ENCODE measurements around the gene PUDP.
"Not testable (repeated sequence)": the region's sequence is repeated elsewhere in the genome, so short reads cannot be mapped to it uniquely, and the experiment has no call there.

PUDP gene

DNA sequence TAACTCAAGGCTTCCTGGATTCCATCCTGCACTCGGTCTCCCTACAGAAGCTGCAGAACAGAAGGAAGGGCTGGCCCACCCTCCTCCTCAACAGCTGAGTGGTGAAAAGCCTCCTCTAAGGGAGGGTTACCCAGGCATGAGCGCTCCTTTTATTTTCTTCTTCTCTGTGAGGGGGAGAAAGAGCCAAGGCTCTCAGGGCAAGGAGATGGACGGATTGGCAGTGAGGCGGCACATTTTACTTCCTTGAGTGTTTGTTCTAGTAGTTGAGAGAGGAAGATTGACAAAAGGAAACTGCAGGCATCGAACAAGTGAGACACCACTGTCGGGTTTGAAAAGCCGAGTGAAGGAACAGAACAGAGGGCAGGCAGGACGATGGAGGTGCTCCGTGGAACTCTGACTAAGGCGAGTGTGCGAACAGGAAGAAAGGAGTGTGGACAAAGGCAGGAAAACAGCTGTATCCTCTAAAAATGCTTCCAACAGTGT lies 38.9 kb downstream of the PUDP start:
- DNase-seq = no peak

DNA sequence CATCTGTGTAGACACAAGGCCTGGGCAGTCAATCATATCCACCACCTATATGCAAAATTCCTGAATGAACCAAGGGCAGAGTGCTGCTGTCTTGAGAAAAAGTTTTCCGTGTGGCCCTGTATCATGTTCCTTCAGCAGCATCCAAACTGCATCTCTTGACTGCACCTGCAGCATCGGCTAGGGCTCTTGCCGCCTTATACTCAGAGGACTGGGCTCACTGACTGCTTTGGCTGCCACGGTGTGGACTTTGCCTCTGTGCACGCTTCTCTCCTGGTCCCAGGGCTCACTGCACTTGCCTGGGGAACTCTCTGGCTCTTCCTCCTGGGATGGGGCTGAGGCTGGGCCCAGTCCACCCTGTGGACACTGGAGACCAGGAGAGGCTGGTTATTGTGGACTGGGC lies 39.9 kb downstream of the PUDP start:
- no peak for DNase-seq

DNA sequence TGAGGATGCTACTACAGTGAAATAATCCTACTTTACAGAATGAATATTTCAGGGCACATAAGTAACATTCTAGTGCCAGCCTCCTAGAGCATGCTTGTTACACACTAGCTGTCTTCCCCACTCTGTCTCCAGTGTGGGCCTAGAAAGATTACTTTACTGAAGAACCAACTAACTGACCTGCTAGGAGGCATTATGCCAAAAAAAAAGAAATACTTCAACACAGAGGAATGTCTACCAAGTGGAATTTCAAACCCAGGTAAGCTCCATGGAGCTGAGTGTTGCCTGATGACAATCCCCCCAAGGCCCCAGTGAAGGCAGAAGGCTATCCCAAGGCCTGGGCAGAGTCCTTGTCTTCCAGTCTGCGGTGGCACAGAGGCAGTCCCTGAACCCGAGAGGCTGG lies 41.3 kb downstream of the PUDP start:
- no peak for DNase-seq

DNA sequence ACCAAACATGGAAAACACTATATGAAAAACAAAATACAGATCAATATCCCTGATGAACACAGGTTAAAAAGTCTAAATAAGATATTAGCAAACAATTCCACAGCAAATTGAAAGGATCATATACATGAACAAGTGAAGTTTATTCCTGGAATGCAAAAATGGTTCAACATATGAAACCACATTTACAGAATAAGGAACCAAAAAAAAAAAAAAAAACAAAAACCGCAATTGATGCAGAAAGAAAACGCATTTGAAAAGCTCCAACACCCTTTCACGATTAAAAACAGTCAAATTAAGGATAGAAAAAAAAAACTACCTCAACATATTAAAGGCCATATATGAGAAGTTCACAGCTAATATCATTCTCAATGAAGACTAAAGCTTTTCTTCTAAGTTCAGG lies 45.8 kb downstream of the PUDP start:
- DNase-seq = no peak

DNA sequence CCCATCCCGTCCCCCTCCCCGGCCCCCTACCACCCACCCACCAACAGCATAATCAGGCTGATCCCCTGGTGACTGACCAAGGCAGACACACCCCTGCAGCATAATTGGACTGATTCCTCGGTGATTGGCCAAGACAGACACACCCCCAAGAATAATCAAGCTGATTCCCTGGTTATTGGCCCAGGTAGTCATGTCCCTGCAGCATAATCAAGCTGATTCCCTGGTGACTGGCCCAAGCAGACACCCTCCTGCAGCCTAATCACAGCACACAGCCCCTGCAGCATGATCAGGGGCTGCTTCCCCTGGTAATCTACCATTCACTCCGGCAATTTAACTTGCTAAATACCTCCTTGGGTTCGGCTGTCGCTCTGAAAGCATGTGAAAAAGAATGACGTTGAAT lies 47.9 kb downstream of the PUDP start:
- DNase-seq = no peak

DNA sequence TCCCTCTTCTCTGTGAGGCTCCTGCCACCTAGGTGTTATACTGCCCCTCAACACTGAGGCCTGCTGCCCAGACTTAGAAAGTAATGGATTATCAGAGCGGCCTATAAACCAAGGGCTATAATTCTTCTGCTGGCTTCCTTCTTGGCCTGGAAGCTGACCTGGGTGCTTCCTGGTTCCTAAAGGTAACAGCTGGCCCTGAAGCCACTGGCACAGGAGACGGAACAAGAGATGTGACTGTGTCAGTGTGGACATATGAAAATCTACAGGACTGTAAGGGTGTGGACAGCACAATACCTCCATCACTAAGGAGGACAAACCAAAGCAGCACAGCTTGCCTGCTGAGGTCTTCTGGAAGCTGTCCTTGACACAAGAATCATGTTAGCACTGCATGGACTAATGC lies 52.3 kb downstream of the PUDP start:
- not testable (repeated sequence) for DNase-seq

DNA sequence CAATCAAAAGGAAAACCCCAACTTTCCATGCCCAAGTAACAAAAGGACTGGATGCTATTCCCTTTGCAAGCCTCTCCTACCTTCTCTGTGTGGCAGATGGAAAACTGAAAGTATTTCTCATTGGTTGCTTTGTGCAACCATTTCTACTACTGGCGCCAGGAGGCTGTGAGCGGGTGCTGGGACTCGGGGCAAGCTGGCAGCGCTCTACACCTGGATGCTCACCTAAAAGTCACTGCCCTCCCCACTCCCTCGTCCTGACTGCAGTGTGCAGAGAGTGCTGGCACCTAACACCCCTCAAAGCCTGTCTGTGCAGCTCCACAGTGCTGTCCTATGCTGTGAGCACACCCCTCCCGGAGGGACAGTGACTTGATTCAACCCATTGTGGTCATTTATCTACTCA lies 54.6 kb downstream of the PUDP start:
- DNase-seq = no peak

DNA sequence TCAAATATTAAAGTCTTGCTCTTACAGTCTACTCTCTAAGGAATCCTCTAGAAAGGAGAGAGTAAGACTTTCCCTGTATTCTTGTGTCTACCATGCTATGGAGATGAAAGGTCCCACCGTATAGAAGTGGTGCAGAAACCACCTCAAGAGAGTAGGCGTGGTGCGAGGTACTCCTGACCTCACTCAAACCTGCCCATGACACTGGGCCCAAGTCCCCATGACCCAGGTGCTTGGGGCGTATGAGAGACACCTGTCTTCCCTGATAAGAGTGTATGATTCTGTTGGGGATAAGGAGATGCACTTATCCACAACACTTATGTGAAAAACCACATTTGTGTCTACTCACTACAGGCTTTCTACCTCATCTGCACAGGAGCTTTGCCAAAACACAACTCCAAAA lies 55.4 kb downstream of the PUDP start:
- DNase-seq = no peak

DNA sequence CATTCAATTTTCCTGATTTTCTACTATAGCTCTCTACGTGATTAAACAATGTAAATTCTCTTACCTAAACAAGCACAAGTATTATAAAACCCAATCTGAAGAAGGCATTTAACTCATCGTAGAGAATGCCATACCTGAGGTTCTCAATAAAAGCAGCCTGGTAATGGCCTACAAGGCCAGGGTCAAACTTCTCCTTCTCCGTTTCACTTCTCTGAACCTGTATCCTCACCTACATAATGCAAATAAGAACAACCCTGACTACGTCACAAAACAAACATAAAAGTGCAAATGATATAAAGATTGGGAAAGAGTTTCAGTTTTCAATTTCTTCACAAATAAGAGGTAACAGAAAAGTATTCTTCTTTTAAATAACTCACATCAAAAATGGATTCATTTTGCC lies 56.0 kb downstream of the PUDP start:
- DNase-seq = no peak

DNA sequence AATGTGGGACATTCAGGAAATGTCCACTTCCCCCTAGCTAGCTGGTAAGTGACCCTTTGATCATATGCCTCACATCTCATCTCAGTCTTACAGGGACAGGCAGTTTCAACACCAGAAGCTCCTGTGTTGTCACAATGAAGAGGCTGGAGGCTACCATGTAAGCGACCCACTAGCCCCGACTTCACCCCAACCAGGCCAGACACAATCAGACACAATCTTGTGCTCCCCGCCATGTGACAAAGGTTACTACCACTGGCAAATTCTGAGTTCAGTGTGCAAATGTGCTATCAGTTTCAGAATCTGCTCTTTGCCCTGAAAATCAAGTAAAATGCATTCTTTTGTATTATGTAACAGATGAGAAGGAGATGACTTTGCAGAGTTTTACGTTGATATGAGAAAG lies 57.3 kb downstream of the PUDP start:
- DNase-seq = no peak

DNA sequence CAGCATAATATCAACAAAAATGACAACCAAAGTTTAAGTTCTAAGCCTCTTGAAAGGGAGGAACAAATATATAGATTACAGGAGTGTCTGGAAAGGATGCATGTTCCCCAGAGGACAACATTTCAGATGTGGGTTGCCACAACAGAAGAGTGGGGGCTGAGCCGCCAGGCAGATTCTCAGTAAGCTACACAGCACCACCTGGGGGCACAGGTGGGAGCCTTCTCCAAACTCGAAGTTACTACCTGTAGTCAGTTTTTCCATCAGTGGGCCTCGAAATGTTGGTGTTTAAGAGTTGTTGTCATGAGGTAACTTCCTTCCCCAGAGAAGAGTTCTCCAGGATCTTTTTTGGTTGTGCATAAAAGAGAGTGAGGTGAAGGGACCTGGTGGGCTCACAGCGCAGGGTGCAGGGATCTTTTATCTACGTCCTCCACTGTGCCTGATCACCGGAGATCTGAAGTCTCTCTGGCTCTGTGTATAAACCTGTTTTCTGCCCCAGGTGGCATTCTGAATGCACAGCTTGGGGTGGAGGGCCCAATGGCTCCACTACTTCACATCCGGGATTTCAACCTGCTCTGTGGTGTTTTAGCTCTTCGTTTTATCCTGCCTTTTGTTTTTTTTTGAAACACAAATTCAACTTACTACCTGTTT lies 58.9 kb downstream of the PUDP start:
- DNase-seq = no peak

DNA sequence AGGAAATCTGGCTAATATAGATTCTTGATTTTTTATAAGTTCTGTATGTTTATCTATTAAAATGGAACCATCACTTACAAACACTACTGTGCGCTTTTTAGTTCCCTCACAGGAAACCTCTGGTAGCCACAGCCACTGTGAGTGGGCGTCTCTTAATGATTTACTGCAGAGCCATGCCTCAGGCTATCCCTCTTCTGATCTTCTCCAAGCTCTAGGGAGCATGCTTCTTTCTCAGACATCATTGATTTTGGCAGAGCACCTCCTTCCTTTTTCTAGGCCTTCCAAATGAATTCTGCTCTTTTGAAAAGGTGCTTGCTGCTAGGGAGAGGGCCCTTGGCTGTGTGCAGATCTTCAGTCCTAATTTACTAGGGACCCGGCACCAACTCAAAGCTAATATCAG lies 61.6 kb downstream of the PUDP start:
- no peak for DNase-seq

DNA sequence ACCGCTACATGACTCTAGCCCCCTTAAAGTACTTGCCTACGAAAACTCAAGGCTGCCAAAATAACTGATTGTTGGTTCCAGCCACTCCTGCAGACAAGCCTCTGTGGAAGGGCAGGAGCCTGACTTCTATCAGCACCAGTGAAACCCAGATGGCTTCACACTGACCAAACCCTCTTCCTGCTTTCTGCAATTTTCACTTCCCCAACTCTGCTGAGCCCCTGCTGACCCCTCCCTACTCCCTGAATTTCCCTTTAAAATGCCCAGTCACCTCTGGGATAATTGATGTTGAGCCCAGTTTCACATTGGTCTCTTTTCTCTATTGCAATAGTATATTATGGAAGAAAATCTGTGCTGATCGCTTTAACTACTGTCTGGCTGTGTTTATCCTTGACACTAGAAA lies 62.1 kb downstream of the PUDP start:
- DNase-seq = no peak

DNA sequence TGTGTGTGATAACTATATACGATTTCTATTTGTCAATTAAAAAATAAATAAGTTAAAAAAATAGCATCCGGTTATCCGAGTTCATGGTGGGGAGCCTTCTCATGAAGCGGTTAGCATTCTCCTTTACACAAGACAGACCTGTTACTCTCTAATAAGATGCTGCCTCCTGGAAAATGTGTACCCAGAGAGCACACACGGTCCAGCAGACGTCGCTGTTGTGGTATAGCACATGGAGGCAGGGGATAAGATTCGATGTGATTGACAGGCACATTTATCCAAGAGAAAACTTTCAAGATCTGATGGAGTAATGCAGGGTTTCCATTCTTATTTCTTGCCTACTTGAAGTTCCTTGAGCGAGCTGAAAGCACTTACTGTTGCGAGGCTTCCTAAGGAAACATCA lies 63.1 kb downstream of the PUDP start:
- DNase-seq = no peak

DNA sequence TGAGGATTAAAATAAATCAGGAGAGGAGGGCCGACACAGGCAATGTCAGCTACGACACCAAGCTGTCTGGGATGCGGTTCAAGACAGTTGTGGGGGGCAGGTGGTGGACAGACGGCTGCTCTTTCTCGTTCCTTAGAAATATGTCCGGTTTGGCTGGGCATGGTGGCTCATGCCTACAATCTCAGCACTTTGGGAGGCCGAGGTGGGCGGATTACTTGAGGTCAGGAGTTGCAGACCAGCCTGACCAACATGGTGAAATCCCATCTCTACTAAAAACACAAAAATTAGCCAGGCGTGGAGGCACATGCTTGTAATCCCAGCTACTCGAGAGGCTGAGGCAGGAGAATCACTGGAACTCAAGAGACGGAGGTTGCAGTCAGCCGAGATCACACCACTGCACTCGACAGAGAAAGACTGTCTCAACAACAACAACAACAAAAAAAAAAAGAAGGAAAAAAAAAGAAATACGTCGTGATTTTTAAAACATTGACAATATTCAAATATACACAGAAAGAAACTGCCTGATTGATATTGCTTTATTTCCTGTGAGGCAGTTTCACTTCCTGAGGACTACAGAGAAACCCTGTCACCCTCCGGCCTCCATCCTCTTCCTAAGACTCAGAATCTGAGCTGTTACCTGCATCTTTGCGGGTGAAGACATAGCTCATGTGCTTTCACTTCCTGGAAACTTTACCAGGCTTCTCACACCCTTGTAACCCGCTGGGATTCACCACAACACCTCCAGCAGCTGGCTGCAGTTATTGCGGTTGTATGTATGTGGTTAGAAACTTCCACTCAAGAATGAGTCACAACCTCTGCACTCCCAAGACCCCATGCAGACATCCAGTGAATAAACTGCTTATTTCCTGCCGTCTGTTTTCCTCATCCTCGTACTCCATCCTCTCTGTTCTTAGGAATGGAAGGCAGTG lies 64.2 kb downstream of the PUDP start:
- DNase-seq = peak; percentile 35 to 67

DNA sequence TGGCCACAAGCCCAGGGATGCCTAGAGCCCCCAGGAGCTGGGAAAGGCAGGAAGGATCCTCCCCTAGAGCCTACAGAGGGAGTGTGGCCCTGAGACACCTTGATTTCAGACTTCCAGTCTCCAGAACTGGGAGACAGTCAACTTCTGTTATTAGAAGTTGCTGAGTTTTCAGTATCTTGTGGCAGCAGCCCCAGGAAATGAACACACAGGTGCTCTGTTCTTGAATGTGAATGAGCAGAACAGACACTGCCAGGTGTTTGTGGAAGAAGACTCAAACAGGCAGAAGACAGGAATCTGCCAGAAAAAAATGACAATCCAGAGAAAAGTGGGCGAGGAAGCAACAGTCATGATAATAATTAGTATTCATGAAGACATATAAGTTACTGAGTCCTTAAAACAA lies 64.9 kb downstream of the PUDP start:
- DNase-seq = no peak

DNA sequence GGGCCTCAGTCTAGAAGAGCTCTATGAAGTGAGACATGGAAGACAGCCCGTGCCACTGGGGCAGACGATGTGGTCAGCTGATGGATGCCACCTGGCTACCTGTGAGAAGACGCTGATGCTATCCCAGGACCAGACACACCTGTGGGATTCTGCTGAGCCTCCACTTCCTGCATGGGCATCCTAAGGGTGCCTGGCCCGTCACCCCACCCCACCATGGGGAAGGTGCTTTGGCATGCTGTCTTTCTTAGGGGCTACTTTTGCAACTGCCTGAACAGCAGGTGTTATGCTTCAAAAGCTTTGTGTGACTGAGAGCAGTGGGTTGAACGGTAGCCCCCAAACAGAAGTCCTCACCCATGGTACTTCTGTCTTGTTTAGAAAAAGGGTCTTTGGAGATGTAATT lies 65.4 kb downstream of the PUDP start:
- DNase-seq = no peak

DNA sequence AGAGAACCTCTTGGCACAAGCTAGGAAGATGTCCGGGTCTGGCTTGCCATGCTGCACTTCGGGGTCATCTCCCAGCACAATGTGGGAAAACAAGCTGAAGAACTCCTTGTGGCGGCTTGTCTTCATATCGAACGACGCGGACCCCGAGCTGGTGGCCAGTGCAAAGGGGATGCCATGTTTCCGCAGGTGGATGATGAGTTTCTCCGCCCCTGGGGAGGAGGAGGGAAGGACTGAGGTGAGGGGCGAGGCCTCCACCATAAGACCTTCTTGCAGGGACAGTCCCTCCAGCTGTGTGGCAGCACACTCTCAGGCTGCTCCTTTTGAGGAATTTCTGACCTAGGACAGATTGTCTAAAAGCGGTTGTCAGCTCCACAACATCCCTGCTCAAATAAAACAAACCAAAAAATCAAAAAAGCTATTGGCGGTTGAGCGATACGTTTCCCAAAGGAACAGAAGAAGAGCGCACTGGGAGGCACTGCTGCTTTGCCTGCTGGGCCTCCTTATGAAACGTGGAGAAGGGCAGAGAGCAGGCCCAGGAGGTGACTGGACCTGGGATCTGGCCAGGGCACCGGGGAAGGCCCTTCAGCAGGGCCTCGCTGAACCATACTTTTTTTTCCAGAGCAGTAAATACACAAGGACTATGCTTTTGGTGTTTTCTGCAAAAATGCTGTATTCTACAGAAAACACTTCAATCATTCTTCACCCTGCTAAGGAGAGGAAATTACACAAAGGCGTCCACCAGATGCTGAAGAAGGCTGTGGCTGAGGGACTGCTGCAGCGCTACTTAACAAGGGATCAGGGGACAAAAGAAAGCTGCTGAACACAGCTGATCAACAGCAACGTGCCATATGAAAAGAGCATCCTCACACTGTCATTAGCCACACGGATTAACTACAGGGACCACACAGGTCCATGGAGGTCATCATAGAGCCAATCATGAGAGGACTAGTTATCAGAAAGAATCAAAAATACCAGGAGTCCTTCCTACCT lies 70.4 kb downstream of the PUDP start:
- no peak for DNase-seq

DNA sequence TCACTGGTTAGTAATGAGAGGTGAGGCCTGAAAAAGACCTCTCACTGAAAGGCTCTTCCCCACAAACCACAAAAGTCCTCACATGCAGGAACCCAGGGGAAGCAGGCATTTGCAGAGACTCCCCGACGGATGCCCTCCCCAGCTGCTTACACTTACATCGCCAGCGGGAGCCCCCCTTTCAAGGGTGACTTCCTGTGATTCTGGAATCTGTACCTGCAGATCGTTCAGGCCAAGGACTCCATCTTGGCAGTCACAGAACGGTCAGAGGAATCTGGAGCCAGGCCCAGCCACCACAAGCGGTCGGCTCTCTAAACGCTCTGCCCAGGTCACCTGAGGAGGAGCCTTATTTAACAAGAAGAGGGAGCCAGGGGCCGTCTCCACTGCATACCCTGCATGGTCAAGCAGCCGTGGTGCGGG lies 71.7 kb downstream of the PUDP start:
- no peak for DNase-seq

DNA sequence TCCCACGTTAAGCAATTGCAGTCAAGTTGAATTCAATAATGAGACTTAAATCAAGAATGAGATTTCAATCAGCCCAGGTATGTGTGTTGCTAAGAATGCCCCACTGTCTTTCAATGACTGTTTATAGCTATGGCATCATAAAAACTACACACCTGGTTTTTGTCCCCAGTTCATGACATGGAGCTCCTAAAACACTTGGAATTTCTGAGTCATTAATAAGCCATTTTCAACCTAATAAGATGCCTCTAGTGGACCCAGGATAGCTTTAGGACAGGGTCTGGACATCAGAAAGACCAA lies 73.1 kb downstream of the PUDP start:
- no peak for DNase-seq

DNA sequence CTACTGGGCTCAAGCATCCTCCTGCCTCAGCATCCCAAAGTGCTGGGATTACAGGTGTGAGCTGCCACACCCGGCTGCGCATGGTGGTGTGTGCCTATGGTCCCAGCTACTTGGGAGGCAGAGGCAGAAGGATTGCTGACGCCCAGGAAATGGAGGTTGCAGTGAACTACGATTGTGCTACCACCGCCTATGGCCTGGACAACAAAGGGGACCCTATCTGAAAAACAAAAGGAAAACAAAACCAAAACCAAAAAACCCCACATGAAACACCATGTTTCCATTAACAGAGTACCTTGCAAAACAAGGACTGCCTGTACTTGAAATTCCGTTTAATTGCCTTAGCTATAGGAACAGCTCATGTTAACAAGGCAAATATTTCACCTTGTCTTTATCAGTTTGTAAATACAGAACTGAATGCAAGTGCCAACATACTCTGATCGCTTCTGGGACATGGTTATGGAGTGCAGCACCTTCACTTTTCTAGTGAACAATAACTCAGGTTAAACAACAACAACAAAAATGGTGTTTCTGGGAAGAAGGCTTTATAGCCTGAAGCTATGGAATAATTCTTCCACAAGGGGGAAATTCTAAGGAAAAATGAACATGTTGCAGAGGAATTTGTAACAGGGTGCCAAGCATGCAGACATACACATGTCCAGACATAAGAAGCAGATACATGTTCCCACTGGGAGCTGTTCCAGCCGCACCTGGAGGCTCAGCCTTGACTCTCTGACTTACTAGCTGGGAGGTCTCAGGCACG lies 73.6 kb downstream of the PUDP start:
- DNase-seq = no peak

DNA sequence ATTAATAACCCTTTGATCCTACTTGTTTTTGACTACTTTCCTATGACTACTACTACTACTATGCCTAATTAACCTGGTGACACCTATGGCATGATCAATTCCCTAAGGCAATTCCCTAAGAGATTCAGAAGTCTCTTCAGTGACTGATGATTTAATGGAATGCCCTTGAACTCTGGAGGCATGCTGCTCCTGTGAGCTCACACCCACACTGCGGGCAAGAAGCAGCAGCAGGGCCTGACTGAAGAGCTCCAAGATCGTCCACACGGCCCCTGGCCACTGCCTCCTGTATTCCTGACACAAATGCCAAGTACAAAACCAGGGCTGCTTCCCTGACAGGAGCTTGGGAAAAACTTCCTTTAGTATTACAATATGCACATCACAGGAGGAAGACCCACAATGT lies 74.6 kb downstream of the PUDP start:
- no peak for DNase-seq

DNA sequence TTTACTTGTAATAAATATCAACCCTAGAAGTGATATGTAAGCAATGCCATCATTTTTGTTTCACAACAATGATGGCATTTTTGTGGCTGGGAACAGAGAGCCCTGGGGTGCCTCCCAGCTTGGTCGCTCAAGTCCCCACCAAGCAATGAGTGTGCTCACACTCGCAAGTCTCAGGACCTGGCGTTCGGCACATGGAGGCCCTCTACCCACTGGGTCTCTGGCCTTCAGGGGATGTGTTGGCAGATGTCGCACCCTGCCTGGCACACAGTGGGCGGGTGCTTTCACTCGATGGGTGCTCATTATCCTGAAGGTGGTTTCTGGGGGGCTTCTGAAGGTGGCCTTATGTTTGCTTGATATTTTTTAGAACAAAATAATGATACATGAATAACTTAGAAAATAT lies 75.1 kb downstream of the PUDP start:
- DNase-seq = no peak

Data from SW 1271 (cell line).